Measurements from ENCODE around the gene PLAC9. TPM values are rescaled to one million over a fixed set of nuclear protein-coding genes. Genes with fewer than 3 reads are reported as not detected.

Gene PLAC9
- total RNA-seq, 1 donor from 2014 or later, result 36.5 TPM

GRCh38 chr10:80158598-80159127 lies 26.1 kb downstream of the PLAC9 start:
- Histone ChIP-seq H3K4me1 (ENCODE audit: control insufficient read depth in 3 of 3, insufficient read depth in 3 of 3, low read length in 3 of 3) (peaks cover 33 to 62% (median 44%) of the 10 kb centered on the region in 3 donors), H3K27me3 (ENCODE audit: control insufficient read depth in 3 of 3, insufficient read depth in 3 of 3, low read length in 3 of 3) (no peaks in the 10 kb centered on the region), H3K9ac (ENCODE audit: low read depth in 1 of 3, low read length in 3 of 3) (peak overlapping the region; percentile 17 to 83 (median 26)), H3K4me3 (ENCODE audit: low read length in 3 of 3) (peak overlapping the region; percentile 35 to 56 (median 53)), H3K27ac (ENCODE audit: low read depth, low read length) (peak overlapping the region; percentile 76), H3K36me3 (ENCODE audit: control insufficient read depth in 3 of 3, insufficient read depth in 3 of 3, low read length in 3 of 3) (peaks cover 73 to 82% (median 79%) of the 10 kb centered on the region in 3 donors), H3K9me3 (ENCODE audit: control insufficient read depth in 3 of 3, low read length in 3 of 3) (no peaks in the 10 kb centered on the region)

GRCh38 chr10:80159166-80159873 lies 26.8 kb downstream of the PLAC9 start:
- peak overlapping the region; percentile 76 for H3K27ac ChIP-seq (ENCODE audit: low read depth, low read length)
- H3K36me3 ChIP-seq (ENCODE audit: control insufficient read depth in 3 of 3, insufficient read depth in 3 of 3, low read length in 3 of 3), result peaks cover 75 to 85% (median 81%) of the 10 kb centered on the region in 3 donors
- peak overlapping the region; percentile 17 to 83 (median 26) for H3K9ac ChIP-seq (ENCODE audit: low read depth in 1 of 3, low read length in 3 of 3)
- H3K4me3 ChIP-seq (ENCODE audit: low read length in 3 of 3), result peak overlapping the region in 1 of 3 donors; percentile 53
- no peaks in the 10 kb centered on the region for H3K27me3 ChIP-seq (ENCODE audit: control insufficient read depth in 3 of 3, insufficient read depth in 3 of 3, low read length in 3 of 3)
- no peaks in the 10 kb centered on the region for H3K9me3 ChIP-seq (ENCODE audit: control insufficient read depth in 3 of 3, low read length in 3 of 3)
- H3K4me1 ChIP-seq (ENCODE audit: control insufficient read depth in 3 of 3, insufficient read depth in 3 of 3, low read length in 3 of 3), result peaks cover 40 to 69% (median 51%) of the 10 kb centered on the region in 3 donors

- Histone ChIP-seq H3K9ac (ENCODE audit: low read depth in 1 of 3, low read length in 3 of 3) (no peak overlapping the region), H3K27me3 (ENCODE audit: control insufficient read depth in 3 of 3, insufficient read depth in 3 of 3, low read length in 3 of 3) (no peaks in the 10 kb centered on the region), H3K27ac (ENCODE audit: low read depth, low read length) (peak overlapping the region; percentile 76), H3K36me3 (ENCODE audit: control insufficient read depth in 3 of 3, insufficient read depth in 3 of 3, low read length in 3 of 3) (peaks cover 74 to 83% (median 80%) of the 10 kb centered on the region in 3 donors), H3K4me3 (ENCODE audit: low read length in 3 of 3) (no peak overlapping the region), H3K4me1 (ENCODE audit: control insufficient read depth in 3 of 3, insufficient read depth in 3 of 3, low read length in 3 of 3) (peaks cover 50 to 79% (median 63%) of the 10 kb centered on the region in 3 donors), H3K9me3 (ENCODE audit: control insufficient read depth in 3 of 3, low read length in 3 of 3) (no peaks in the 10 kb centered on the region)
These were observed 28.1 kb downstream of the PLAC9 start for GRCh38 chr10:80160361-80161320.

GRCh38 chr10:80161321-80162083 lies 29.0 kb downstream of the PLAC9 start:
- H3K4me1 ChIP-seq (ENCODE audit: control insufficient read depth in 3 of 3, insufficient read depth in 3 of 3, low read length in 3 of 3), result peaks cover 52 to 85% (median 70%) of the 10 kb centered on the region in 3 donors
- peak overlapping the region; percentile 42 for H3K27ac ChIP-seq (ENCODE audit: low read depth, low read length)
- H3K9me3 ChIP-seq (ENCODE audit: control insufficient read depth in 3 of 3, low read length in 3 of 3), result no peaks in the 10 kb centered on the region
- H3K4me3 ChIP-seq (ENCODE audit: low read length in 3 of 3), result no peak overlapping the region
- no peak overlapping the region for H3K9ac ChIP-seq (ENCODE audit: low read depth in 1 of 3, low read length in 3 of 3)
- H3K36me3 ChIP-seq (ENCODE audit: control insufficient read depth in 3 of 3, insufficient read depth in 3 of 3, low read length in 3 of 3), result peaks cover 72 to 80% (median 78%) of the 10 kb centered on the region in 3 donors
- no peaks in the 10 kb centered on the region for H3K27me3 ChIP-seq (ENCODE audit: control insufficient read depth in 3 of 3, insufficient read depth in 3 of 3, low read length in 3 of 3)

GRCh38 chr10:80163741-80164341 lies 31.3 kb downstream of the PLAC9 start:
- no peaks in the 10 kb centered on the region for H3K27me3 ChIP-seq (ENCODE audit: control insufficient read depth in 3 of 3, insufficient read depth in 3 of 3, low read length in 3 of 3)
- peak overlapping the region; percentile 74 for H3K27ac ChIP-seq (ENCODE audit: low read depth, low read length)
- peaks cover 60 to 86% (median 74%) of the 10 kb centered on the region in 3 donors for H3K4me1 ChIP-seq (ENCODE audit: control insufficient read depth in 3 of 3, insufficient read depth in 3 of 3, low read length in 3 of 3)
- no peak overlapping the region for H3K4me3 ChIP-seq (ENCODE audit: low read length in 3 of 3)
- H3K36me3 ChIP-seq (ENCODE audit: control insufficient read depth in 3 of 3, insufficient read depth in 3 of 3, low read length in 3 of 3), result peaks cover 61 to 72% (median 66%) of the 10 kb centered on the region in 3 donors
- no peaks in the 10 kb centered on the region for H3K9me3 ChIP-seq (ENCODE audit: control insufficient read depth in 3 of 3, low read length in 3 of 3)
- H3K9ac ChIP-seq (ENCODE audit: low read depth in 1 of 3, low read length in 3 of 3), result peak overlapping the region in 1 of 3 donors; percentile 8

- Histone ChIP-seq H3K9ac (ENCODE audit: low read depth in 1 of 3, low read length in 3 of 3) (peak overlapping the region in 1 of 3 donors; percentile 28), H3K4me3 (ENCODE audit: low read length in 3 of 3) (no peak overlapping the region), H3K36me3 (ENCODE audit: control insufficient read depth in 3 of 3, insufficient read depth in 3 of 3, low read length in 3 of 3) (peaks cover 62 to 72% (median 71%) of the 10 kb centered on the region in 3 donors), H3K9me3 (ENCODE audit: control insufficient read depth in 3 of 3, low read length in 3 of 3) (no peaks in the 10 kb centered on the region), H3K27ac (ENCODE audit: low read depth, low read length) (peak overlapping the region; percentile 74), H3K27me3 (ENCODE audit: control insufficient read depth in 3 of 3, insufficient read depth in 3 of 3, low read length in 3 of 3) (no peaks in the 10 kb centered on the region), H3K4me1 (ENCODE audit: control insufficient read depth in 3 of 3, insufficient read depth in 3 of 3, low read length in 3 of 3) (peaks cover 59 to 85% (median 74%) of the 10 kb centered on the region in 3 donors)
These were observed 32.1 kb downstream of the PLAC9 start for GRCh38 chr10:80164596-80164995.

- Histone ChIP-seq H3K36me3 (ENCODE audit: control insufficient read depth in 3 of 3, insufficient read depth in 3 of 3, low read length in 3 of 3) (peaks cover 66 to 75% (median 70%) of the 10 kb centered on the region in 3 donors), H3K4me1 (ENCODE audit: control insufficient read depth in 3 of 3, insufficient read depth in 3 of 3, low read length in 3 of 3) (peaks cover 60 to 84% (median 73%) of the 10 kb centered on the region in 3 donors)
These were observed 32.6 kb downstream of the PLAC9 start for GRCh38 chr10:80165173-80165572.

GRCh38 chr10:80166581-80167470 lies 34.3 kb downstream of the PLAC9 start:
- no peaks in the 10 kb centered on the region for H3K27me3 ChIP-seq (ENCODE audit: control insufficient read depth in 3 of 3, insufficient read depth in 3 of 3, low read length in 3 of 3)
- peaks cover 67 to 81% (median 70%) of the 10 kb centered on the region in 3 donors for H3K36me3 ChIP-seq (ENCODE audit: control insufficient read depth in 3 of 3, insufficient read depth in 3 of 3, low read length in 3 of 3)
- no peak overlapping the region for H3K4me3 ChIP-seq (ENCODE audit: low read length in 3 of 3)
- peak overlapping the region in 1 of 3 donors; percentile 33 for H3K9ac ChIP-seq (ENCODE audit: low read depth in 1 of 3, low read length in 3 of 3)
- no peaks in the 10 kb centered on the region for H3K9me3 ChIP-seq (ENCODE audit: control insufficient read depth in 3 of 3, low read length in 3 of 3)
- H3K27ac ChIP-seq (ENCODE audit: low read depth, low read length), result peak overlapping the region; percentile 74
- peaks cover 65 to 74% (median 73%) of the 10 kb centered on the region in 3 donors for H3K4me1 ChIP-seq (ENCODE audit: control insufficient read depth in 3 of 3, insufficient read depth in 3 of 3, low read length in 3 of 3)

More at GRCh38 chr10:80165173-80165572, 32.6 kb downstream of the PLAC9 start:
- H3K27me3 ChIP-seq (ENCODE audit: control insufficient read depth in 3 of 3, insufficient read depth in 3 of 3, low read length in 3 of 3), result no peaks in the 10 kb centered on the region
- no peak overlapping the region for H3K4me3 ChIP-seq (ENCODE audit: low read length in 3 of 3)
- no peaks in the 10 kb centered on the region for H3K9me3 ChIP-seq (ENCODE audit: control insufficient read depth in 3 of 3, low read length in 3 of 3)
- H3K9ac ChIP-seq (ENCODE audit: low read depth in 1 of 3, low read length in 3 of 3), result peak overlapping the region in 1 of 3 donors; percentile 40
- H3K27ac ChIP-seq (ENCODE audit: low read depth, low read length), result peak overlapping the region; percentile 74
